K562 (cell line): ENCODE results near the gene PPP1R14C. TPM values are rescaled to one million over a fixed set of nuclear protein-coding genes. Genes with fewer than 3 reads are reported as not detected.

Experiments
- CREB1 ChIP-seq, 2 experiments: sonication (generic) in 1 of 2; formaldehyde crosslinking in 1 of 2; IDR thresholded peaks; 2 replicates each; pipeline versions ENCODE4 v1.6.1 to v1.8.0; 2012 to 2022; ENCODE audit warnings: inconsistent platforms in 1 of 2, mild to moderate bottlenecking in 1 of 2, missing genetic modification reagents in 1 of 2, moderate library complexity in 1 of 2
- ERF ChIP-seq: fragments of 450-650 bp; formaldehyde crosslinking; IDR thresholded peaks from 2 replicates; pipeline ENCODE4 v1.4.0; 2020; ENCODE audit warnings: mild to moderate bottlenecking, mixed read lengths
- HEY1 ChIP-seq: fragments of 250-450 bp; sonication (Bioruptor Pico); IDR thresholded peaks from 2 replicates; pipeline ENCODE4 v1.5.0; 2020; ENCODE audit warnings: mild to moderate bottlenecking, moderate library complexity, borderline replicate concordance
- HMGN3 ChIP-seq: IDR thresholded peaks from 2 replicates; pipeline ENCODE4 v1.6.1; 2011; ENCODE audit warnings: borderline replicate concordance, low read depth, mild to moderate bottlenecking, mixed read lengths, low read length; ENCODE audit not compliant: insufficient read length; ENCODE audit errors: extremely low read depth
- L3MBTL2 ChIP-seq: fragments of 450-650 bp; IDR thresholded peaks from 2 replicates; pipeline ENCODE4 v1.6.1; 2016; ENCODE audit warnings: mild to moderate bottlenecking, moderate library complexity
- LEF1 ChIP-seq: fragments of 450-650 bp; IDR thresholded peaks from 2 replicates; pipeline ENCODE4 v1.6.1; 2016; ENCODE audit warnings: mild to moderate bottlenecking
- MAFG ChIP-seq: fragments of 450-650 bp; conservative IDR thresholded peaks from 2 replicates; pipeline ENCODE4 v1.6.1; 2016; ENCODE audit warnings: missing genetic modification characterization, missing compliant biosample characterization
- MTA2 ChIP-seq: fragments of 450-650 bp; IDR thresholded peaks from 2 replicates; pipeline ENCODE4 v1.6.1; 2016; ENCODE audit warnings: low read depth
- NFE2 ChIP-seq: IDR thresholded peaks from 2 replicates; pipeline ENCODE4 v1.6.1; 2014; ENCODE audit warnings: antibody characterized with exemption, low read depth
- NFXL1 ChIP-seq: fragments of 450-650 bp; formaldehyde crosslinking; IDR thresholded peaks from 2 replicates; pipeline ENCODE4 v1.4.0; 2021; ENCODE audit warnings: mild to moderate bottlenecking
- PHB2 ChIP-seq: fragments of 450-650 bp; IDR thresholded peaks from 2 replicates; pipeline ENCODE4 v1.6.1; 2017; ENCODE audit warnings: low read depth
- RAD51 ChIP-seq: fragments of 450-650 bp; IDR thresholded peaks from 2 replicates; pipeline ENCODE4 v1.7.1; 2016; ENCODE audit warnings: low read depth, mild to moderate bottlenecking, borderline replicate concordance
- RBM17 ChIP-seq: fragments of 200-400 bp; formaldehyde crosslinking; IDR thresholded peaks from 2 replicates; pipeline ENCODE4 v1.6.1; 2017; ENCODE audit warnings: low read depth, mild to moderate bottlenecking, low read length, borderline replicate concordance
- SMARCC2 ChIP-seq: fragments of 450-650 bp; IDR thresholded peaks from 2 replicates; pipeline ENCODE4 v1.6.1; 2017; ENCODE audit warnings: antibody characterized with exemption, moderate library complexity, mild to moderate bottlenecking, low read depth
- ZBTB17 ChIP-seq: fragments of 450-650 bp; formaldehyde crosslinking; IDR thresholded peaks from 2 replicates; pipeline ENCODE4 v1.4.0; 2020; ENCODE audit warnings: mild to moderate bottlenecking
- ZNF668 ChIP-seq: fragments of 250-450 bp; sonication (Bioruptor Pico); IDR thresholded peaks from 2 replicates; pipeline ENCODE4 v1.8.0; 2022; ENCODE audit warnings: mild to moderate bottlenecking, inconsistent platforms
- ZNF766 ChIP-seq: fragments of 200-800 bp; sonication (Bioruptor generic); conservative IDR thresholded peaks from 2 replicates; pipeline ENCODE4 v1.6.1; 2016; ENCODE audit warnings: missing genetic modification characterization, missing compliant biosample characterization
- ZNF780A ChIP-seq: fragments of 250-450 bp; sonication (Bioruptor Pico); IDR thresholded peaks from 2 replicates; pipeline ENCODE4 v1.5.0; 2021; ENCODE audit warnings: mild to moderate bottlenecking
- polyA plus RNA-seq, 8 experiments: library from polyadenylated mRNA; depleted of rRNA in 4 of 8; stranded (reverse) in 5 of 8; unstranded in 3 of 8; fragments of >200 nt; fragmentation: Nextera tagmentation in 2 of 8; fragmentation: Illumina TruSeq in 1 of 8; extraction: Ambion mirVana in 2 of 8; extraction: Trizol in 1 of 8; gene quantifications; 2 replicates each; pipeline versions ENCODE4 v1.2.1 to v1.2.3, GENCODE V29; 2011 to 2014; ENCODE audit warnings: inconsistent platforms in 1 of 8, missing spikeins in 1 of 8
- total RNA-seq, 7 experiments: library from RNA; depleted of rRNA in 6 of 7; stranded (reverse); fragments of >200 nt in 6 of 7; fragmentation: Illumina TruSeq in 2 of 7; extraction: Trizol in 2 of 7; gene quantifications; 2 replicates each; pipeline versions ENCODE4 v1.2.1 to v1.2.3, GENCODE V29; 2011 to 2021; ENCODE audit warnings: low replicate concordance in 1 of 7
- TF ChIP-seq, protein P1 (sequence below): fragments of 450-650 bp; IDR thresholded peaks from 2 replicates; pipeline ENCODE4 v1.6.1; 2016; ENCODE audit warnings: antibody characterized with exemption
- TF ChIP-seq, protein P2 (sequence below): fragments of 450-650 bp; IDR thresholded peaks from 2 replicates; pipeline ENCODE4 v1.6.1; 2016
- TF ChIP-seq, protein P3 (sequence below): fragments of 450-650 bp; formaldehyde crosslinking; IDR thresholded peaks from 2 replicates; pipeline ENCODE4 v1.4.0; 2020; ENCODE audit warnings: mild to moderate bottlenecking, moderate library complexity
- TF ChIP-seq, protein P4 (sequence below), 2 experiments: fragments of 450-650 bp in 1 of 2; sonication (generic) in 1 of 2; formaldehyde crosslinking; conservative IDR thresholded peaks; 2 replicates each; pipeline versions ENCODE4 v1.4.0 to v1.8.1; 2020 to 2022; ENCODE audit warnings: mild to moderate bottlenecking in 1 of 2, missing genetic modification reagents in 1 of 2
- TF ChIP-seq, protein P5 (sequence below): sonication (generic); formaldehyde crosslinking; IDR thresholded peaks from 2 replicates; pipeline ENCODE4 v1.8.0; 2022; ENCODE audit warnings: mild to moderate bottlenecking, missing genetic modification reagents

PPP1R14C gene
- total and polyA plus RNA-seq, 9 of the 15 experiments (the other 6 are each of a cell fraction or from before 2014, with no cell fraction given), result 4.5 to 16.6 (median 11.9) TPM

DNA sequence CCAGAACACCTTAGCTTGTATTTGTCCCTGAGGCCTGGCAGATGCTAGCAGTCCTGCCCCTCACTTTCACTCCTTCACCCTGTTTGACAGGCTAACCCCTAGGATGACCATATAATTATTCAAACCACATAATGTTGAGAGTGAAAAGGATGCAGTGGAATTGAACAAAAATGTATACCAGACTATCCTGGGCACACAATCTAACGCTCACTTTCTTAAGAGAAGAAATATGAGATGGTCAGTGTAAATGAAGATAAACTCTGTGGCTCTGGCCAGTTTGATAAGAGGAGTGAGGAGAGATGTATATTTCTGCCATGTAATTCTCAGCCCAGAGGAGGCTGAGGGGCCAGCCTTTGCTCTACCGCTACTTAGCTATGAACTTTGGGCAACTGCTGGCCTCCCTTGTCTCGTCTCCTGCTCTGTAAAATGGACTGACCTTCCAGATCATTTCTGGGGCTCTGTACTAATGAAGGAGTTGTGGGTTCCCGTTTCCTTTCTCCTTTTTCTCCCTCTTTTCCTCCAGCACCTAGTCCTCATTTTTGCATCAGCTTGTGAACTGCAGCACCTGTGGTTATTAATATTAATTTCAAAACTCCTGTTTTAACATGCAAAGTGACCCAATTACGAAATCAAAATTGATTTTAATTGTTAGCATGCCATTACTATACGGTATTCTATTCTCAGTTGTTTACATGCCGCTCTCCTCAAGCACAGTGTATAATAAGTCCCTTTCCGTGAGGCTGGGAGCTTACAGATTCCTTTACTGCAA lies 133.5 kb downstream of the PPP1R14C start (continued):
- TF ChIP-seq CREB1 (IDR thresholded peaks at IDR 0.05) (no peak), CREB1 (CRISPR knock-in tag; IDR thresholded peaks at IDR 0.05) (0 out of 2 replicates have a peak, but pooled peaks have one; percentile 27), ZBTB17 (CRISPR knock-in tag) (peak; percentile 61), RAD51 (peak; percentile 8; the same call in 1 of the 2 replicates), L3MBTL2 (peak; percentile 55), SMARCC2 (peak; percentile 88), ZNF668 (CRISPR knock-in tag) (0 out of 2 replicates have a peak, but pooled peaks have one; percentile 3), HMGN3 (peak; percentile 41), NFXL1 (CRISPR knock-in tag) (no peak), ZNF780A (CRISPR knock-in tag) (no peak), RBM17 (no peak), LEF1 (peak; percentile 87), MAFG (tag) (peak; percentile 40; the same call in 1 of the 2 replicates), MTA2 (peak; percentile 75), ZNF766 (CRISPR knock-in tag) (peak; percentile 72), PHB2 (0 out of 2 replicates have a peak, but pooled peaks have one; percentile 44), ERF (0 out of 2 replicates have a peak, but pooled peaks have one; percentile 20), HEY1 (CRISPR knock-in tag) (no peak), NFE2 (peak; percentile 77)
- TF ChIP-seq, protein P1, sequence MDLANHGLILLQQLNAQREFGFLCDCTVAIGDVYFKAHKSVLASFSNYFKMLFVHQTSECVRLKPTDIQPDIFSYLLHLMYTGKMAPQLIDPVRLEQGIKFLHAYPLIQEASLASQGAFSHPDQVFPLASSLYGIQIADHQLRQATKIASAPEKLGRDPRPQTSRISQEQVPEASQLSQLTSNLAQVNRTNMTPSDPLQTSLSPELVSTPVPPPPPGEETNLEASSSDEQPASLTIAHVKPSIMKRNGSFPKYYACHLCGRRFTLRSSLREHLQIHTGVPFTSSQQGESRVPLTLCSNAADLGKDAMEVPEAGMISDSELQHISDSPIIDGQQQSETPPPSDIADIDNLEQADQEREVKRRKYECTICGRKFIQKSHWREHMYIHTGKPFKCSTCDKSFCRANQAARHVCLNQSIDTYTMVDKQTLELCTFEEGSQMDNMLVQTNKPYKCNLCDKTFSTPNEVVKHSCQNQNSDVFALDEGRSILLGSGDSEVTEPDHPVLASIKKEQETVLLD, result 0 out of 2 replicates have a peak, but pooled peaks have one; percentile 39
- TF ChIP-seq, protein P2, sequence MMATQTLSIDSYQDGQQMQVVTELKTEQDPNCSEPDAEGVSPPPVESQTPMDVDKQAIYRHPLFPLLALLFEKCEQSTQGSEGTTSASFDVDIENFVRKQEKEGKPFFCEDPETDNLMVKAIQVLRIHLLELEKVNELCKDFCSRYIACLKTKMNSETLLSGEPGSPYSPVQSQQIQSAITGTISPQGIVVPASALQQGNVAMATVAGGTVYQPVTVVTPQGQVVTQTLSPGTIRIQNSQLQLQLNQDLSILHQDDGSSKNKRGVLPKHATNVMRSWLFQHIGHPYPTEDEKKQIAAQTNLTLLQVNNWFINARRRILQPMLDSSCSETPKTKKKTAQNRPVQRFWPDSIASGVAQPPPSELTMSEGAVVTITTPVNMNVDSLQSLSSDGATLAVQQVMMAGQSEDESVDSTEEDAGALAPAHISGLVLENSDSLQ, result peak; percentile 27; the same call in 1 of the 2 replicates
- TF ChIP-seq, protein P3, sequence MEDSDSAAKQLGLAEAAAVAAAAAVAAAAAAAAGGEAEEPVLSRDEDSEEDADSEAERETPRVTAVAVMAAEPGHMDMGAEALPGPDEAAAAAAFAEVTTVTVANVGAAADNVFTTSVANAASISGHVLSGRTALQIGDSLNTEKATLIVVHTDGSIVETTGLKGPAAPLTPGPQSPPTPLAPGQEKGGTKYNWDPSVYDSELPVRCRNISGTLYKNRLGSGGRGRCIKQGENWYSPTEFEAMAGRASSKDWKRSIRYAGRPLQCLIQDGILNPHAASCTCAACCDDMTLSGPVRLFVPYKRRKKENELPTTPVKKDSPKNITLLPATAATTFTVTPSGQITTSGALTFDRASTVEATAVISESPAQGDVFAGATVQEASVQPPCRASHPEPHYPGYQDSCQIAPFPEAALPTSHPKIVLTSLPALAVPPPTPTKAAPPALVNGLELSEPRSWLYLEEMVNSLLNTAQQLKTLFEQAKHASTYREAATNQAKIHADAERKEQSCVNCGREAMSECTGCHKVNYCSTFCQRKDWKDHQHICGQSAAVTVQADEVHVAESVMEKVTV, result peak; percentile 17; the same call in 1 of the 2 replicates
- TF ChIP-seq, protein P4, sequence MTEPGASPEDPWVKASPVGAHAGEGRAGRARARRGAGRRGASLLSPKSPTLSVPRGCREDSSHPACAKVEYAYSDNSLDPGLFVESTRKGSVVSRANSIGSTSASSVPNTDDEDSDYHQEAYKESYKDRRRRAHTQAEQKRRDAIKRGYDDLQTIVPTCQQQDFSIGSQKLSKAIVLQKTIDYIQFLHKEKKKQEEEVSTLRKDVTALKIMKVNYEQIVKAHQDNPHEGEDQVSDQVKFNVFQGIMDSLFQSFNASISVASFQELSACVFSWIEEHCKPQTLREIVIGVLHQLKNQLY (CRISPR knock-in tag; conservative IDR thresholded peaks at IDR 0.05), result no peak
- TF ChIP-seq, protein P5, sequence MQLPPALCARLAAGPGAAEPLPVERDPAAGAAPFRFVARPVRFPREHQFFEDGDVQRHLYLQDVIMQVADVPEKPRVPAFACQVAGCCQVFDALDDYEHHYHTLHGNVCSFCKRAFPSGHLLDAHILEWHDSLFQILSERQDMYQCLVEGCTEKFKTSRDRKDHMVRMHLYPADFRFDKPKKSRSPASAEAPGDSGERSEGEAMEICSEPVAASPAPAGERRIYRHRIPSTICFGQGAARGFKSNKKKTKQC (CRISPR knock-in tag), result no peak
